ENCODE measurements around the gene MACROD2.

DNA sequence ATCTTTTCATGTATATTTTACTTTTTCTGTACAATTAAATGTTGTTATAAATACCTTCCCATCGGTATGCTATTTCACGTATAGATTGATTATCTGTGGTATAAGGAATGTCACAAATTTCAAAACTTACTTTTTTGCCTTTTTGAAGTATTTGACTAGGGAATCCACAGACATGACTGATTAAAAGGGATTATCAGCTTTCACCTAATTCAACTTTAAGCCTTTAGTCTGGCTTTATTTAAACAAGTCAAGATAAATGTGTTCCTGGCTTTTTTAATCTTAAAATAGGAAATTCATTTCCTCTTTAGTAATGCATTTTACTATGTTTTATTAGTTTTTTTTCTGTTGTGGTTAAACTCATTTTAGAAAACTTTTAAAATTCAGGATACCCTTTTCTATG lies 160.0 kb downstream of the MACROD2 start:
- TF ChIP-seq EZH2 (IDR thresholded peaks at IDR 0.05; ENCODE audit: low read length): no peak
- TF ChIP-seq, protein P1, sequence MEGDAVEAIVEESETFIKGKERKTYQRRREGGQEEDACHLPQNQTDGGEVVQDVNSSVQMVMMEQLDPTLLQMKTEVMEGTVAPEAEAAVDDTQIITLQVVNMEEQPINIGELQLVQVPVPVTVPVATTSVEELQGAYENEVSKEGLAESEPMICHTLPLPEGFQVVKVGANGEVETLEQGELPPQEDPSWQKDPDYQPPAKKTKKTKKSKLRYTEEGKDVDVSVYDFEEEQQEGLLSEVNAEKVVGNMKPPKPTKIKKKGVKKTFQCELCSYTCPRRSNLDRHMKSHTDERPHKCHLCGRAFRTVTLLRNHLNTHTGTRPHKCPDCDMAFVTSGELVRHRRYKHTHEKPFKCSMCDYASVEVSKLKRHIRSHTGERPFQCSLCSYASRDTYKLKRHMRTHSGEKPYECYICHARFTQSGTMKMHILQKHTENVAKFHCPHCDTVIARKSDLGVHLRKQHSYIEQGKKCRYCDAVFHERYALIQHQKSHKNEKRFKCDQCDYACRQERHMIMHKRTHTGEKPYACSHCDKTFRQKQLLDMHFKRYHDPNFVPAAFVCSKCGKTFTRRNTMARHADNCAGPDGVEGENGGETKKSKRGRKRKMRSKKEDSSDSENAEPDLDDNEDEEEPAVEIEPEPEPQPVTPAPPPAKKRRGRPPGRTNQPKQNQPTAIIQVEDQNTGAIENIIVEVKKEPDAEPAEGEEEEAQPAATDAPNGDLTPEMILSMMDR (optimal IDR thresholded peaks at IDR 0.05 in 1 of 3, IDR thresholded peaks at IDR 0.05 in 1 of 3, conservative IDR thresholded peaks at IDR 0.05 in 1 of 3; ENCODE audit: extremely low read depth in 1 of 3, insufficient read depth in 2 of 3, low read length in 3 of 3): no peak
